ENCODE results near the gene SNRPA1. TPM values are rescaled to one million over a fixed set of nuclear protein-coding genes. Genes with fewer than 3 reads are reported as not detected.

SNRPA1 gene
- total and polyA plus RNA-seq, 2 donors (not counting 3 experiments of a cell fraction or from before 2014, with no cell fraction given), result 68.5 to 82.7 TPM

- no peak overlapping the region for H3K27ac ChIP-seq (ENCODE audit: insufficient read depth, low read depth, low read length)
- no peaks in the 10 kb centered on the region for H3K27me3 ChIP-seq (ENCODE audit: control insufficient read depth in 2 of 2, insufficient read depth in 2 of 2, low read length in 2 of 2)
- no peak for DNase-seq (ENCODE audit: low read depth, low spot score)
- ChIA-PET CTCF (no interaction called here), POLR2A (no interaction called here)
- no TSS peak for BruUV-seq (replicated peaks)
- dilution Hi-C loops (cut with MboI; ENCODE audit: extremely low pct_ligation_motif_present, low sequenced_read_pairs), result no loop called here
- H3K4me2 ChIP-seq (ENCODE audit: insufficient read depth, low read length), result no peak overlapping the region
- no peaks in the 10 kb centered on the region for H3K9me3 ChIP-seq (replicated peaks; ENCODE audit: control insufficient read depth, insufficient read depth, low read length)
- no peaks in the 10 kb centered on the region for H3K79me2 ChIP-seq (ENCODE audit: control insufficient read depth, insufficient read depth, low read length)
- no peak for FAIRE-seq
- no peak overlapping the region for H2AFZ ChIP-seq (ENCODE audit: low read depth, low read length)
- TF ChIP-seq EZH2 (IDR thresholded peaks at IDR 0.05; ENCODE audit: borderline replicate concordance, low read depth, low read length, severe bottlenecking) (no peak), CTCF (IDR thresholded peaks at IDR 0.05; ENCODE audit: extremely low read depth in 1 of 2, insufficient read depth in 1 of 2, low read depth in 1 of 2, low read length in 2 of 2) (no peak), JUN (IDR thresholded peaks at IDR 0.05; ENCODE audit: borderline replicate concordance, insufficient read depth, insufficient read length, low read depth) (no peak), POLR2A (IDR thresholded peaks at IDR 0.05; ENCODE audit: low read depth, low read length) (no peak), POLR2AphosphoS5 (IDR thresholded peaks at IDR 0.05; ENCODE audit: insufficient read depth, low read depth, low read length) (no peak), MAX (IDR thresholded peaks at IDR 0.05; ENCODE audit: insufficient read depth, insufficient read length) (no peak), FOS (IDR thresholded peaks at IDR 0.05; ENCODE audit: borderline replicate concordance, insufficient read depth, low read length) (no peak), GATA2 (IDR thresholded peaks at IDR 0.05; ENCODE audit: insufficient read depth, insufficient read length, low read depth, low read length) (no peak), MYC (IDR thresholded peaks at IDR 0.05; ENCODE audit: low read depth, low read length) (no peak)
- H3K36me3 ChIP-seq (ENCODE audit: control insufficient read depth in 2 of 2, extremely low read depth in 1 of 2, insufficient read depth in 2 of 2, low read length in 2 of 2), result no peaks in the 10 kb centered on the region
- no peaks in the 10 kb centered on the region for H3K9me1 ChIP-seq (replicated peaks; ENCODE audit: control insufficient read depth, extremely low read depth, insufficient read depth, low read length)
- no peaks in the 10 kb centered on the region for H4K20me1 ChIP-seq (replicated peaks; ENCODE audit: control insufficient read depth, extremely low read depth, insufficient read depth, low read length)
- no peaks in the 10 kb centered on the region for H3K4me1 ChIP-seq (ENCODE audit: control insufficient read depth, extremely low read depth, insufficient read depth, low read length)
- H3K9ac ChIP-seq (replicated peaks; ENCODE audit: extremely low read depth, insufficient read depth, low read length), result no peak overlapping the region
- H3K4me3 ChIP-seq (replicated peaks in 1 of 3; ENCODE audit: insufficient read depth in 1 of 3, low read depth in 1 of 3, low read length in 3 of 3), result no peak overlapping the region
- intact Hi-C loops (cut with micrococcal nuclease), result no loop called here
These were observed 30.4 kb upstream of the SNRPA1 start for GRCh38 chr15:101325263-101326025.

Measured in endothelial cell of umbilical vein (primary cell).